GM12878 (cell line): Measurements from ENCODE around the gene LCT. TPM values are rescaled to one million over a fixed set of nuclear protein-coding genes. Genes with fewer than 3 reads are reported as not detected.

Experiments
- CBX5 ChIP-seq: sonication (generic); IDR thresholded peaks from 2 replicates; pipeline ENCODE4 v1.6.1; 2016; ENCODE audit warnings: low read depth, moderate library complexity, mild to moderate bottlenecking, inconsistent platforms
- EED ChIP-seq: sonication (generic); IDR thresholded peaks from 2 replicates; pipeline ENCODE4 v1.6.1; 2016; ENCODE audit warnings: antibody characterized with exemption, low read depth
- ETV6 ChIP-seq, 2 experiments: fragments of 450-650 bp in 1 of 2; IDR thresholded peaks in 1 of 2; conservative IDR thresholded peaks in 1 of 2; 2 replicates each; pipeline ENCODE4 v1.6.1; 2014; ENCODE audit warnings: antibody characterized with exemption in 1 of 2, borderline replicate concordance in 1 of 2, low read depth in 1 of 2, mild to moderate bottlenecking in 1 of 2, moderate library complexity in 1 of 2
- JUNB ChIP-seq: IDR thresholded peaks from 2 replicates; pipeline ENCODE4 v1.6.1; 2016; ENCODE audit warnings: antibody characterized with exemption, mild to moderate bottlenecking
- MTA2 ChIP-seq: fragments of 450-650 bp; IDR thresholded peaks from 2 replicates; pipeline ENCODE4 v1.6.1; 2016; ENCODE audit warnings: low read depth, mild to moderate bottlenecking, moderate library complexity
- NFIC ChIP-seq: IDR thresholded peaks from 2 replicates; pipeline ENCODE4 v1.6.1; 2012; ENCODE audit warnings: low read depth, mild to moderate bottlenecking, inconsistent platforms, low read length, moderate library complexity
- RAD21 ChIP-seq: IDR thresholded peaks from 2 replicates; pipeline ENCODE4 v1.6.1; 2011; ENCODE audit warnings: mild to moderate bottlenecking, low read depth, low read length, moderate library complexity; ENCODE audit not compliant: insufficient read depth
- SMAD5 ChIP-seq: IDR thresholded peaks from 2 replicates; pipeline ENCODE4 v1.6.1; 2016; ENCODE audit warnings: antibody characterized with exemption, low read depth
- TCF12 ChIP-seq: IDR thresholded peaks from 2 replicates; pipeline ENCODE4 v1.6.1; 2011; ENCODE audit warnings: low read depth, mild to moderate bottlenecking, low read length
- polyA plus RNA-seq, 11 experiments: library from polyadenylated mRNA; depleted of rRNA in 4 of 11; unstranded in 6 of 11; stranded (reverse) in 5 of 11; fragments of >200 nt; fragmentation: Nextera tagmentation in 4 of 11; fragmentation: Illumina TruSeq in 1 of 11; extraction: Ambion mirVana in 4 of 11; extraction: Trizol in 1 of 11; gene quantifications; 1 replicate in 1 of 11; 2 replicates in 10 of 11; pipeline versions ENCODE4 v1.2.1 to v1.2.3, GENCODE V29; 2011 to 2016; ENCODE audit warnings: inconsistent platforms in 2 of 11, missing spikeins in 2 of 11, low read depth in 1 of 11
- total RNA-seq, 4 experiments: library from RNA; depleted of rRNA in 3 of 4; stranded (reverse); fragments of >200 nt in 3 of 4; fragmentation: Illumina TruSeq in 1 of 4; extraction: Trizol in 1 of 4; gene quantifications; 2 replicates each; pipeline versions ENCODE4 v1.2.1 to v1.2.3, GENCODE V29; 2013 to 2021
- TF ChIP-seq, protein P1 (sequence below): IDR thresholded peaks from 2 replicates; pipeline ENCODE4 v1.6.1; 2011; ENCODE audit warnings: low read depth, low read length, improper control_type of control experiment, borderline replicate concordance
- TF ChIP-seq, protein P2 (sequence below): fragments of 450-650 bp; IDR thresholded peaks from 2 replicates; pipeline ENCODE4 v1.6.1; 2017; ENCODE audit warnings: low read depth, mild to moderate bottlenecking, moderate library complexity
- TF ChIP-seq, protein P3 (sequence below): fragments of 450-650 bp; formaldehyde crosslinking; IDR thresholded peaks from 2 replicates; pipeline ENCODE4 v1.4.0; 2022; ENCODE audit warnings: mild to moderate bottlenecking, moderate library complexity
- TF ChIP-seq, protein P4 (sequence below): IDR thresholded peaks from 2 replicates; pipeline ENCODE4 v1.6.1; 2011; ENCODE audit warnings: borderline replicate concordance, low read depth, mild to moderate bottlenecking, moderate library complexity, low read length; ENCODE audit not compliant: insufficient read depth, poor library complexity, severe bottlenecking

LCT gene
- total and polyA plus RNA-seq, 10 of the 15 experiments (the other 5 are each of a cell fraction or from before 2014, with no cell fraction given), result 0.02 to 0.09 (median 0.07) TPM; not detected in 3

DNA sequence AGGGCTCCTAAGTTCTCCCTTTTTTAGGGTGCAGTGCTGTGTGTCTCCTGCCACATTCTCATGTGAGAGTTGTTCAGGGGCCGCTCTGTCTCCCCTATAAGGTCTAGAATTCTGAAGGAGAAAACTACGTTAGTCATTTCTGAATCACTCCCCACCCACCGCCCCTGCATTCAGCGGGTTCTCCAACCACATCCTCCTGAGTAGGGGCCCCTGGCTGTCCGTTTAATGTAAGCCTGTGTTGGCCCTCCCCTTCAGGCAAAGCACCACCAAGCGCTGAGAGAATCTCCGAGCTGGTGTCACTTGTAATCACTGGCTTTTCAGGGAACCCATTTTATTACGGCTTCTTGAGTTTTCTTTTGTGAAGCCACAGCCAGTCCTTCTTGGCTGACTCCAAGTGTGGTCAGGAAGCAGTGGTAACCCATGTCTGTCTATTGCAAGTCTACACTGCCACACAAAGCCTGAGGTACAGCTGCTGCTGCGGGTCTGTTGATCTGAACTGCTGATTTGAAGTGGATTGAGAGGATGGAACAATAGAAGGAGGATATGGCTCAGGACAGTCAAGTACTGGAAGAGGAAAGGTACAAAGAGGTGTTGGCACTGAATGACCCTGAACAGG is 16.9 kb downstream of the LCT start (continued):
- TF ChIP-seq, protein P1, sequence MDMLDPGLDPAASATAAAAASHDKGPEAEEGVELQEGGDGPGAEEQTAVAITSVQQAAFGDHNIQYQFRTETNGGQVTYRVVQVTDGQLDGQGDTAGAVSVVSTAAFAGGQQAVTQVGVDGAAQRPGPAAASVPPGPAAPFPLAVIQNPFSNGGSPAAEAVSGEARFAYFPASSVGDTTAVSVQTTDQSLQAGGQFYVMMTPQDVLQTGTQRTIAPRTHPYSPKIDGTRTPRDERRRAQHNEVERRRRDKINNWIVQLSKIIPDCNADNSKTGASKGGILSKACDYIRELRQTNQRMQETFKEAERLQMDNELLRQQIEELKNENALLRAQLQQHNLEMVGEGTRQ, result no peak
- TF ChIP-seq NFIC, result peak; percentile 87
- TF ChIP-seq, protein P2, sequence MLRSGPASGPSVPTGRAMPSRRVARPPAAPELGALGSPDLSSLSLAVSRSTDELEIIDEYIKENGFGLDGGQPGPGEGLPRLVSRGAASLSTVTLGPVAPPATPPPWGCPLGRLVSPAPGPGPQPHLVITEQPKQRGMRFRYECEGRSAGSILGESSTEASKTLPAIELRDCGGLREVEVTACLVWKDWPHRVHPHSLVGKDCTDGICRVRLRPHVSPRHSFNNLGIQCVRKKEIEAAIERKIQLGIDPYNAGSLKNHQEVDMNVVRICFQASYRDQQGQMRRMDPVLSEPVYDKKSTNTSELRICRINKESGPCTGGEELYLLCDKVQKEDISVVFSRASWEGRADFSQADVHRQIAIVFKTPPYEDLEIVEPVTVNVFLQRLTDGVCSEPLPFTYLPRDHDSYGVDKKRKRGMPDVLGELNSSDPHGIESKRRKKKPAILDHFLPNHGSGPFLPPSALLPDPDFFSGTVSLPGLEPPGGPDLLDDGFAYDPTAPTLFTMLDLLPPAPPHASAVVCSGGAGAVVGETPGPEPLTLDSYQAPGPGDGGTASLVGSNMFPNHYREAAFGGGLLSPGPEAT, result 0 out of 2 replicates have a peak, but pooled peaks have one; percentile 13
- peak; percentile 84 for TF ChIP-seq JUNB
- peak; percentile 40; the same call in 1 of the 2 replicates for TF ChIP-seq SMAD5
- peak; percentile 40; the same call in 1 of the 2 replicates for TF ChIP-seq MTA2
- peak; percentile 90 for TF ChIP-seq CBX5
- TF ChIP-seq, protein P3, sequence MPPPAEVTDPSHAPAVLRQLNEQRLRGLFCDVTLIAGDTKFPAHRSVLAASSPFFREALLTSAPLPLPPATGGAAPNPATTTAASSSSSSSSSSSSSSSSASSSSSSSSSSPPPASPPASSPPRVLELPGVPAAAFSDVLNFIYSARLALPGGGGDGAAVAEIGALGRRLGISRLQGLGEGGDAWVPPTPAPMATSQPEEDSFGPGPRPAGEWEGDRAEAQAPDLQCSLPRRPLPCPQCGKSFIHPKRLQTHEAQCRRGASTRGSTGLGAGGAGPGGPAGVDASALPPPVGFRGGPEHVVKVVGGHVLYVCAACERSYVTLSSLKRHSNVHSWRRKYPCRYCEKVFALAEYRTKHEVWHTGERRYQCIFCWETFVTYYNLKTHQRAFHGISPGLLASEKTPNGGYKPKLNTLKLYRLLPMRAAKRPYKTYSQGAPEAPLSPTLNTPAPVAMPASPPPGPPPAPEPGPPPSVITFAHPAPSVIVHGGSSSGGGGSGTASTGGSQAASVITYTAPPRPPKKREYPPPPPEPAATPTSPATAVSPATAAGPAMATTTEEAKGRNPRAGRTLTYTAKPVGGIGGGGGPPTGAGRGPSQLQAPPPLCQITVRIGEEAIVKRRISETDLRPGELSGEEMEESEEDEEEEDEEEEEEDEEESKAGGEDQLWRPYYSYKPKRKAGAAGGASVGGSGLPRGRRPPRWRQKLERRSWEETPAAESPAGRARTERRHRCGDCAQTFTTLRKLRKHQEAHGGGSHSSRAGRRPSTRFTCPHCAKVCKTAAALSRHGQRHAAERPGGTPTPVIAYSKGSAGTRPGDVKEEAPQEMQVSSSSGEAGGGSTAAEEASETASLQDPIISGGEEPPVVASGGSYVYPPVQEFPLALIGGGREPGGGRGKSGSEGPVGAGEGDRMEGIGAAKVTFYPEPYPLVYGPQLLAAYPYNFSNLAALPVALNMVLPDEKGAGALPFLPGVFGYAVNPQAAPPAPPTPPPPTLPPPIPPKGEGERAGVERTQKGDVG, result no peak
- 0 out of 2 replicates have a peak, but pooled peaks have one; percentile 39 for TF ChIP-seq TCF12
- peak in 1 of 2 experiments; percentile 62; a peak in 2 of 4 replicates for TF ChIP-seq ETV6 (conservative IDR thresholded peaks at IDR 0.05 in 1 of 2, IDR thresholded peaks at IDR 0.05 in 1 of 2; ENCODE audit: borderline replicate concordance in 1 of 2, low read depth in 1 of 2)
- peak; percentile 91 for TF ChIP-seq EED
- TF ChIP-seq, protein P4, sequence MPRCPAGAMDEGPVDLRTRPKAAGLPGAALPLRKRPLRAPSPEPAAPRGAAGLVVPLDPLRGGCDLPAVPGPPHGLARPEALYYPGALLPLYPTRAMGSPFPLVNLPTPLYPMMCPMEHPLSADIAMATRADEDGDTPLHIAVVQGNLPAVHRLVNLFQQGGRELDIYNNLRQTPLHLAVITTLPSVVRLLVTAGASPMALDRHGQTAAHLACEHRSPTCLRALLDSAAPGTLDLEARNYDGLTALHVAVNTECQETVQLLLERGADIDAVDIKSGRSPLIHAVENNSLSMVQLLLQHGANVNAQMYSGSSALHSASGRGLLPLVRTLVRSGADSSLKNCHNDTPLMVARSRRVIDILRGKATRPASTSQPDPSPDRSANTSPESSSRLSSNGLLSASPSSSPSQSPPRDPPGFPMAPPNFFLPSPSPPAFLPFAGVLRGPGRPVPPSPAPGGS, result peak; percentile 41
- TF ChIP-seq RAD21, result 0 out of 2 replicates have a peak, but pooled peaks have one; percentile 18
- TF ChIP-seq, all 136 proteins: peak for 42
